Right lung (tissue), 5 donors: ENCODE data around the gene ITIH1. TPM values are rescaled to one million over a fixed set of nuclear protein-coding genes. Genes with fewer than 3 reads are reported as not detected.

ENCODE experiments used
- DNase-seq, 2 donors: peaks; one replicate each; pipeline ENCODE4 v3.0.0-alpha.2; 2013
- polyA plus RNA-seq, 5 donors: library from polyadenylated mRNA; unstranded; fragments of 120-200 nt; gene quantifications; one replicate each; pipeline versions ENCODE4 v1.2.1 to v1.2.3, GENCODE V29; 2013; ENCODE audit warnings: inconsistent platforms in 1 of 5, low replicate concordance in 1 of 5; ENCODE audit not compliant: insufficient read length in 5 of 5, insufficient read depth in 1 of 5

ITIH1 gene
- polyA plus RNA-seq, 5 donors = 0.15 to 6.0 TPM; not detected in 3

DNA sequence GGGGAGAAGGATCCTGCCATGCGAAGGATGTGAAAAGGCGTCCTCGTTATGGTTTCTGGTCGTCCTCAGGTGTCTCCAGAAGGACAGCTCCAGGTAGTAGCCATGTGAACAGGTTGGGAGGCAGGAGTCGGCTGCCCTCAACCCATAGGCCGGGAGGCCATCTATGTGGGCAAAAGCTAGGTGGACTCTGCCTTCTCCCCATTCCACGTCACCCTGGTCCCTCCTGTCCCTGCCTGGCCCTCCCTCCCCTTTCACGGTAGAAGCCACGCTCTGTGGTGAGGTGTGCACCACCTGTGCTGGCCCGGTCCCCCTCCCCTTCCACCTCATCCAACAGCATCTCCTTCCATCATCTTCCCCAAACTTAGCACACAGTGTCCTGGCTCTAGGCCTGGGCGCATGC lies 33.5 kb downstream of the ITIH1 start:
- DNase-seq = no peak

DNA sequence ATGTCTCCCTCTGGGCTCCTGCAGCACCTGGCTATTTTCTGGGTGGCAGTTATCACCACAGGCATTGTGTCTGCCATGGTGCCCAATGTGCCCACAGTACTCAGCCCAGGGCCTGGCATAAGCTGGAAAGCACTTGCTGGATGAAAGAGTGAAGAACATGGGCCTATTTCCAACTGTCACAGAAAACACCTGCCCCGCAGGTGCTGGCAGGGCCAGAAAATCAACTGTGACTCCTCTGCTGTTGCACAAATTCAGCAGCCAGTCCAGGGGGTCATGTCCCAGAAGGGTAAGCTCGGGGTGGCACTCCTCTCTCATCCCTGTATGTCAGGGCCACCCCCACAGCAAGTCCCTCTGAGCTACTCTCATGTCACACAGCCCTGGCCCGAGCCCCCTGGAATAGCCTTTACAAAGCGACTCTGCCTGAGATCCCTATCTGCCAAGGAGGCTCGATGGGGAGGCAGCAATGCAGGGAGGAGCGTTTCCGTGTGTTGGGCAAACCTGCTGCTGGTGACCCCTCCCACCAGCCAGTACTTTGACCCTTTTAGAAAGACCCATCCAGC lies 34.1 kb downstream of the ITIH1 start:
- no peak for DNase-seq

DNA sequence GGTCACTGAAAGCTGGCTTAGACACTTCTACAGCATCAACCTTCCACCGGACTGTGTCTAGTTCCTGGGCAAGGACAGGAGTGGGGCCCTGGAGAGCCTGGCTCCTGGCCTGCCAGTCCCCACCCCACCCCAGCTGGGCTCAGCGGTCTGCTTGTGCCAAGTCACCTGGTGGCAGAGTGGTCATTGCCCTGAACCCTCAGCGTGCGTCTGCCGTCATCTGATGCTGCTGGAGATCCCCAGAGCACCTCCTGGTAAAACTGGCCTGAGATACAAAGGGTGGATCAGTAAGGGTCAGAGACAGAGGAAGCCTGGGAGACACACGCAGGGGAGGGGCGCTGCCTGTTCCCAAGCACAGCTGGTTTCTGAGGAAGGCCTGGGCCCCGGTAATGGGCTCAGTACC lies 36.4 kb downstream of the ITIH1 start:
- DNase-seq = no peak

DNA sequence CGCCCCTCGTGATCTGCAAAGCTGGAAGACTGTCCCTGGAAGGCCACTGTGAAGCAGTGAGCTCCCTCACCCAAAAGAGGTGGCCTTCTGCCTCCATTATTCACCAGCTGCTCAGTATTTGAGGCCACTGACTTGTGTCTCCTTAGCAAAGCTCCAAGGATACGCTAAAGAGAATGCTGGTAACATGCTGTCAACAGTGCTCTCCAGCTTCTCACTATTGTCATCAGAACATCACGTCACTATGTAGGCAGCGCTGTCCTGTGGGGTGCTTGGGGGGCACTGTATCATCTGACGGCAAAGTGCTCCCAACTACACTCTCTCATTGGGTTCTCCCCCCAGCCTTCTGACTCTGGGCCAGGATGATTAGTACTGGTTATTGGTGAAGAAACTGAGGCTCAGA lies 38.8 kb downstream of the ITIH1 start:
- no peak for DNase-seq

DNA sequence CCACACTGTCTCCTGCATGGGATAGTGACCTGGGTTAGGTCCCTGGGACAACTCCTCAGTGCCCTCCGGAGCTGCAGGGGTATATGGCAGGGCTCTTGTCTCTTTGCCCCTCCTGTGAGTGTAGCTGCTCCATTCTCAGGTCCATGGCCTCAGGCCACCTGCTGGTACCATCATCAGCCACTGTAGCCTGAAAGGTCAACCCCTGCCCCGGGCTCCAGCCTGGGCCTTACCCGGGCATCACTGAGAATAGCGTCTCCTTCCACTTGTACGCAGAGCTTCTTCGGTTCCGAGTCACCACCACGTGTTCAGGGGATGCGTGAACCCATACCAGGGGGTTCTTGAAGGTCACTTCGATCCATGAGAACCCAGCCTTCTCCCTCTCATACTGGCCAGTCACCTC lies 39.3 kb downstream of the ITIH1 start:
- DNase-seq = no peak

DNA sequence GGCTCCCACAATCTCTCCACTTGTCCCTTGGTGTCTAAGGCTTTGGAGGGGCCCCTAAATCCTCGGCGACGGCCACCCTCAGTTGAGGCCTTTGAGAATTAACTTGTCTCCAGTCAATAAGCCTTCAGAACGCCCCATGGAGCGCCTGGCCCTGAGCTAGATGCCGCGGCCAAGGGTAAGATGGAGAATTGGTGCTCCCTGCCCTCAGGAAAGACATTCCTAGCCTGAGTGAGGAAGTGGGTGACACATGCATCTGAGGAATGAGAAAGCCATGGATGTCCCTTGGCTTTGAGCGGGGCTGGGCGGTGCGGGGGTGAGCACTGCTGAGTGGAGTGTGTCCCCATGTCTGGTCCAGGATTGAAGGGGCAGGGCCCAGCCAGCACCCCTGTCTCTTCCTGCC lies 39.8 kb downstream of the ITIH1 start:
- no peak for DNase-seq

DNA sequence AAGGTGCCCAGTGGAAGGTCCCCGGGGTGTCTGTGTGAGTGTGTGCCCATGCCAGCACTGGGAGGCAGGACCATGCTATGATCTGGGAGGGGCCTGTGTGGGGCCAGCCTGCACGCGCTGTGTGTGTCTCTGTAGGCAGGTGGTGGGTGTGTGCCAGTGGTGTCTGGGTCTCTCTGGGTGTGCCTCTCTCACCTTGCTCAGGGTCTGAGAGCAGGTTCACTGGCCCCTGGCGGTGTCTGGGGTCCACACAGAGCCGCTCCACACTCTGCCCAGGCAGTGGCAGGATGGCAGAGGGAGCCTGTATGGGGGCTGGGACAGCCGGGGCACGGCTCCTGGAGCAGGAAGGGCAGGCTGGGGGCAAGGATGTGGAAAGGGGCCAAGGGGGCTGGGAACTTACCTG lies 40.5 kb downstream of the ITIH1 start:
- no peak for DNase-seq

DNA sequence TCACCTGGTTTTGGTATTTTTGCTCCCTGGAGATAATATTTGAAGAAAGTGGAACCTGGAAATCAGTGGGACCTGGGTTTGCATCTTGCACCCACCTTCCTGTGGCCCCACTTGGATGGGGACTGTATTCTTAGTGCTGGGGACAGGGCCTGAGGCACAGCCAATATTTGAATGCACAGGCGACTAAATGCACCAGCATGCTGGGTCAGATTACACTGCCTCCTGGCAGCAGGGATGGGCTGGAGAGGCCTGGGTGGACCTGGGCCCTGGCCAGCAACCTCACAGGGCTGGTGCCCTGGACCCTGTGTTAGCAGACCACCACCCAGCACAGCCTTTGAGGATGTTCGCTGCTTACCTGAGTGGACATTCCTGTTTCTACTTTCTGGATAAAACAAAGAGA lies 42.5 kb downstream of the ITIH1 start:
- no peak for DNase-seq

DNA sequence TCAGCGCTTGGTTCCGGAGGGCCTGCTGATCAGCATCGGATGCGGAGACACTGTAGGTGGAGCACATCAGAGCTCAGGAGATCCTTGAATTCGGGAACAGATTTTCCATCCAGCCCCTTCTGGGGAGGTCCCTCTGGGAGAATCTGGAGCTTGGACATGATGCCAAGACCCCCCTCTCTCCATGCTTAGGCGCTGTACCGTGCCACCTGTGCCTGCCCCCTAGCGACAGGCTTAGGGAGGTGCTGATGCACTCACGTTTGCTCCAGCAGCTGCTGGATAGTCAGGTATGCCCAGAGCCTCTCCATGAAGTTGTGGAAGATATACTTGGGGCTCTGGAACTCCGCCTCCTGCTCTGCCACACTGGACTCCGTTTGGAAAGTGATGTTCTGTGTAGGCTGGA lies 43.3 kb downstream of the ITIH1 start:
- no peak for DNase-seq

DNA sequence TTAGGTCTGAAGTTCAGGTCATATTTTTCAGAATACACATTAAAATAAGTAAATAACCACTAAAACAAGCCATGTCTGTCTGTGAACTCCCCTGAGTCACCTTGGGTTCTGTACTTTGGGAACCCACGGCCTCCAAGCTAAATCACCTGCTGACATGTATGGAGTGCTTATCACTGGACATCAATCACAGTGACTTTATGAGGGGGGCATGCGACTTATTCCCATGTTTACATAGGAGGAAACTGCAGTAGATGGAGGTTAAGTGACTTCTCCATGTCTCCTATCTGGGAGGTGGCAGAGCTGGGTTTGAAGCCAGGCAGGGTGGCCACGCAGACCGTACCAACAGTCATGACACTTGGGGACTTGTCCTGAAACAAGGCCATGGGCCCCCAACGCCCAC lies 45.0 kb downstream of the ITIH1 start:
- no peak for DNase-seq

DNA sequence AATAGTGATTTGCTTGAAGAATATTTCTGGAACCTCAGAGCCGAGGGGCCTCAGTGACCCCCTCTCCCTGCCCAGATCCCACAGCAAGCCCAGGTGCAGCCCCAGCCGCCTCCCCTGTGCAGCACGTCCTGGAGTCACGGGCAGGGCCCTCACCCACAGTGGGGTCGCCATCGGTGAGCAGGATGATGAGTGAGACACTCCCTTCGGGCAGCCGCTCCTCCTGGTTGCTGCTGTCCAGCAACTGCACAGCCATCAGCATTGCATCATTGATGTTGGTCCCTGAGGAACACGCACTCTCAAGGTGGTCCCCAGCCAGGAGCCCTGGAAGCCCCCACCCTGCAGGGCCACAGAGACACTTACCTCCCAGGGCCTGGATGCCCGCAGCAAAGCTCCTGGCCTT lies 46.6 kb downstream of the ITIH1 start:
- no peak for DNase-seq

DNA sequence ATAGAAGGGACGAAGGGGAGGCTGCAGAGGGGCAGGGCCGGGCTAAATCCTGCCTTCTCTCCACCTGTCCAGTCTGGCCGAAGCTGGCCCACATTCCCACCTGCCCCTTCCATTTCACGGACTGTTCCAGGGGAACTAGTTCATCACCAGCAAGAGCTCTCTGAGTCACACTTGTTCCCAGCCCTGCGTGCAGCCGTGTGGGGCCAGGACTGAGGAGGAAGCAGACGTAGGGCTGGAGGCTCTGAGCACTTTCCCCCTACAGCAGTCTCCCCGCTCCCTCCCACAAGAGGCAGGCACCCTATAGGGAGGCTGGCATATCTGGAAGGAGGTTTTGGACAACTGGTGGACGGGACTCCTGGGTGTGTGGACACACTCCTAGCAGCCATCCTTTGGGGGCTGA lies 50.0 kb downstream of the ITIH1 start:
- no peak for DNase-seq

DNA sequence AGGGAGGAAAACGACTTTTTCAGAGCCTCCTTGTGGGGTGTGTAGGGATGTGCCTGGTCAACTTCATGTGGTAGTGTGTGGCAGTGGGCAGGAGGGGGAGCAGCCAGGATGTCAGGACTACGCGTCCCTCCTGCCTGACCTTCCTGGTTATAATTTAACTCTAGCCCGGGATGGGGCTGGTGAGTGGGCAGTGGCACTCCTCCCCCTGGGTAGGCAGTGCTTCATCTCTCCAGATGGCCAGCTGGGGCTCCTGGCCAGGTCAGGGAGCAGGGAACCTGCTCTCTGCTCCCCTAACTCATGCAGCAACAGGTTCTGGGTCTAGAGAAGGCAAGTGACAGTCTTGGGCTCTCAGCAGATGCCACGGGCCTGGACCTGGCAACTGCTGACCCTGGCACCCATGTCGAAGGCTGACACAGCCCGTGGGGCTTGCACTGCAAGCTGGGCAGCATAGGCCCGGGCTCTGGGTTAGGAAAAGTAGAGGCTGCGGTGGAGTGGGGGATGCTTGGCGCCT lies 50.5 kb downstream of the ITIH1 start:
- no peak for DNase-seq

DNA sequence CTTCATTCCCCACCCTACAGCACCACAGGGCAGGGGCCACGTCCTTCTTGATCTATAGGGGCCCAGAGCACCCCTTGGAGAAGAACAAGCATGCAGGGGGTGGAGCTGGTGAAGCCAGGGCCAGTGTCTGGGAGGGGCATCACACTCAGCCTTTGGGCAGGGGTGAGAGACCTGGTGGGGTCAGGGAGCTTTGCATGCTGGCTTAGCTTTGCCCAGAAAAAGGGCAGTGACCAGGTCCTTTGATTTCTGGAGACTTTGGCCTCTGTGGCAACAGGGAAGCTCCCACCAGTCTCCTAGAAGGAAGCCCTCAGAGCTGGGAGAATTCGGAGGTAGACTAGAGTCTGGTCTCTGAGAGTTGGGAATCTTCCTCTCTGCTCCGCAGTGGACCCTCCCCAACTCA lies 52.1 kb downstream of the ITIH1 start:
- no peak for DNase-seq

DNA sequence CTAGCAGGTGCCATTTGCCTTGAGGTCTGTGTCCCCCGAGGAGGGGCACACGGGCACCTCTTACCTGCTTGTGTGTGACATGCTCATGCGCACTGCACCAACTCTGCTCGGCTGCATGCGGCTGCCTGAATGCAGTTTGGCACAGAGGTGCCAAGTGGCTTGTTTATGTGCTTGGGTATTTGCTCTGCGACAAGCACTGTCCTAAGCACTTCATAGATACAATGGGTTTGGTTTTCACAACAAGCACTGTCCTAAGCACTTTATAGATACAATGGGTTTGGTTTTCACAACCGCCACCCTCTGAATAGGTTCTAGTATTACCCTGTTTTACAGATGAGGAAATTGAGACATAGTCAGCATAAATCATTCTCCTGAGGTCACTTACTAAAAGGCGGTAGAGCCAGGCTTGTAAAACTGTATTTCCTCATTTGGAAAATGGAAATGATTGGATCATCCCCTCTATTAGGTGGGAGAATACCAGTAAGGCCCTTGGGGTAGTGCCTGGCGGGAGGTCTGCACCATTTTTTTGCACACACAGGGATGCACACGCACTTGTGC lies 52.6 kb downstream of the ITIH1 start:
- no peak for DNase-seq

DNA sequence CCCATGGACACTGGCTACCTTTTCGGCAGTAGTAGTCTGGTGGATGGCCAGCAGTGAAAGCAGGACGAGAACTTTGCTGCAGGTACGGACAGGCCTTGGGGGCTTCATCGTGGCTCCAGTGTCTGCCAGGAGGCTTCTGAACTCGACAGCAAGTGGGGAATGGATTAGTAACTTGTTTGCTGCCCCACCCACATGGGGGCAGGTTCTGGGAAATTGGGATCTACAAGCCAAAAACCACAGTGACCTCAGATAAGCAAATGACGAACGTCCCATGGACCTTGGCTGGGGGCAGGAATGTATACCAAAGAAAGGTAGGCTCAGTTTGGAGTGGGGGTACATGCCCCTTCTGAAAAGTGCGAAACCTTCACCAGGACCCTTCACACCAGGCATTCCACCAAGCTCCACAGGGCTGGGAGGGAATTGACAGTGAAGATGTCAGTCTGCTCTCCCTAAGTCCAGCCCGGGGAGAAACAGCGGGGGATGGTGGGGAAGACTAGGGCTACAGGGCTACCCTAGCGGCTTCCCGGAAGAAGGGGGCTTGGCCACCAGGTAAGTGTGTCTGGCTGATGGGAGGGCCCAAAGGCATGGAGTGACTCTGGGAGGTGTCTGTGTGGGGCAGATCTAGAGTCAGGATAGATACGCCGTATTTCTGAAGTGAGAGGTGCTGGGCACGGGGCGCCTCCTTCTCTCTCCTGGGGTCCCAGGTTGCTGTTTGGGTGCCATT lies 53.3 kb downstream of the ITIH1 start, which contains the start of gene ITIH4:
Gene ITIH4 (minus strand): TSS at position 138 of the 724 bp plus-strand sequence. CDS start 30 bp downstream, at position 108.
- DNase-seq = no peak

DNA sequence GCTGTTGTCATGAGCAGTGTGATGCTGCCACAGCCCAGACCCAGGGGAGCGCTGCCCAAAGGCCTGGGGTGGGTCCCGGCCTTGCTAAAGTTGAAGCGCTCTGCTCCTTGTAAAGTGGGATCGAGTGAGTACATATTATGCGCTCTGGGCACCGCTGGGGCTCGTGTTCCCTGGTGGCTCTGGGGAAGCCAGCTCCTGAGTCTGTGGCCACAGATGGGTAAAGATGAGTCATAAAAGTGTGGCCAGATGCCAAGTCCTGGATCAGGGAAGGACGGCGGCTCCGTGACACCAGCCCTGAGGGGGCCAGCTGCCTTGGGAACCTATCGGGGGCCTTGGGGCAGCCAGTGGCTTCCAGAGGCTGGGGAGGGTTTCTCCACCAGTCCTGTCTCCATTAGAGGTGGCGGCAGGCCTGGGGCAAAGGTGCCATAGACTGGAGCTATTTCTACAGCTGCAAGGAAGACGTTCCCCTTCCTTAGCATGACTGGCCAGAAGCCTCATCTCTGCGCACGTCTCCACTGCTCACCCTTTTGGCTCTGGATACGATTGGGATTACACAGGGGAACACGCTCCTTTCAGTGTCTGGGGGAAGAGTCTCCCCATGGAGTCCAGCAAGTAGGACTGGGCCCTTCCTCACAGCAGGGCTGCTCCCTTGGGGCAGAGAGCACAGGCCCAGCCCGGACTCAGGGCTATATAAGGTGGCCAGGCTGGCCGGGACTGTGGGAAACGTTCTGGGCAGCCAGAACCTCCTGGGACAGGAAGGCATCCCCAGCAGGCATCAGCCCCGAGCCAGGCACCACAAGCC lies 54.3 kb downstream of the ITIH1 start:
- DNase-seq = no peak

DNA sequence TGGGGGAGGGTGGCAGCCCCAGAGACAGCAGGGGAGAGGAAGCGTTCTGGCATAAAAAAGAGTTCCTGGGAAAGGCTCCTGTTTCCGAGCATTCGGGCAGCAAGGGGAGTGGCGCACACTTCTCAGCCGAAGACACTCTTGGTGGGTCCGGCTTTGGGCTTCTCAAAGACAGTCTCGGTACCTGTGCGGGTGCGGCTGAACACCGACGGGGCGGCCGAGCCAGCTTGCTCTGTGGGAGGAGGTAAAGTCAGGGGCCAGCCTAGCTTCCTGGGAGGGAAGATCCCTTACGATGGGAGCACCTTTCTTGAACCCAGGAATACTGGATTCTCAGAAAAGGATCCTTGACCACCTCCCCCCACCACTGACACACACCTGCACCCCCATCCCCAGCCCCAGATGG lies 55.8 kb downstream of the ITIH1 start:
- no peak for DNase-seq

DNA sequence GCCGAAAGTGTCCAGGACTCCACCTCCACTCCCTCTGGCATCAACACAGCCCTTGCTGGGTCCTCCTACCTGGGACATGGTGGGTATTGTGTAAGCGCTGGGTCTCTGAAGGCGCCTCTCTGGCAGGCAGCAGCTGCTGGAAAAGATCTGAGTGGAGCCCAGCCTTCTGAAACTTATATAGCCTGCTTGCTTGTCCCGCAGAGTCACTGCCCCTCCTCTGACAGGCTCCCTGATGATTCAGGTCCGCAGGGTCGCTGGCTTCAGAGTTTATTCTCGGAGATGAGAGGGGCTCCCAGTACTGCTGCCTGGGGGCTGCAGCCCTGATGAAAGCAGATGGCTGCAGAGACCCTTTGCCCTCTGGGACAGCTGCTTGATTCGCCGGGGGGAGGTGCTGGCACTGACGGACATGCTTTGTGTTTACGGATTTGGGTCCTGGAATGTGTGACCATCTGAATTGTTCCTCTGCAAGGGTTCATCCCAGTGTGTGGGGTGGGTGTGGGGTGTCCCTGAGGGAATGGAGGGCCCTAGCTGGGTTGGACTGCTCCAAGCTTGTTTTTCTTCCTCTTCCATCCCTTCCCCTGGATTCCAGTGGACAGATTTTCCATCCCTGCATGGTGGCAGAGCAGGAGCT lies 57.6 kb downstream of the ITIH1 start, which contains the start of gene MUSTN1:
Gene MUSTN1 (minus strand): TSS at position 149 of the 631 bp plus-strand sequence. CDS start 71 bp downstream, at position 78.
- peak; percentile 42 to 55 for DNase-seq

DNA sequence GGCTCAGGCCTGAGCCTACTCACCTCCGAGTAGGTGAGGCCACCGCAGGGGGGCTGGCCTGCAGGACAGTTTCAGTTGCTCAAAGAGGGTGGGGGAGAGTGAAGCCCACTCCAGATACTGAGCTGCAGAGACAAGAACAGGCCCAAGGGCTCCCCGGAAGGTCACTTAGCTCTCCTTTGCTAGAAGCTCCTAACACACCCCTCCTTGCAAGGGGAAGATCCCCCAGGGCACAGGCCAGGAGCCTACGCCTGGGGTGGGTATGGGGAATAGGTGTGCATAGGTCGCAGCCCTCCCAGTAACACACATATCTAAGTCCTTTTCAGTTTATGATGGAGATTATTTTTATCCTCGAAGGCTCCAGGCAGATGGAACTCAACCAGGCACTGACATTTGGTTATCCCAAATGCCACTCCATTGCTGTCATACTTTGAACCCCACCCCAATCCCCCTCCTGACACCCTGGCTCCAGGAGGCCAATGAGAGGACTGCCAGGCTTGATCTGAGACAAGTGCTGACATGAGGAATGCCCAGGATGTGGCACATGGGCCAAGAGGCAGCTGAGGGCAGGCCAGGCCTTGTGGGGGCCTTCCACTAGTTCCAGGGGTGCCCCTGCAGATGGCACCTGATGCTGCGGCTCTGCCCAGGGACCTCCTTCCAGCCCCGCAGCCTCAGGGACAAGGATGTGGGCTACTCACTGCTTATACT lies 58.5 kb downstream of the ITIH1 start:
- no peak for DNase-seq

DNA sequence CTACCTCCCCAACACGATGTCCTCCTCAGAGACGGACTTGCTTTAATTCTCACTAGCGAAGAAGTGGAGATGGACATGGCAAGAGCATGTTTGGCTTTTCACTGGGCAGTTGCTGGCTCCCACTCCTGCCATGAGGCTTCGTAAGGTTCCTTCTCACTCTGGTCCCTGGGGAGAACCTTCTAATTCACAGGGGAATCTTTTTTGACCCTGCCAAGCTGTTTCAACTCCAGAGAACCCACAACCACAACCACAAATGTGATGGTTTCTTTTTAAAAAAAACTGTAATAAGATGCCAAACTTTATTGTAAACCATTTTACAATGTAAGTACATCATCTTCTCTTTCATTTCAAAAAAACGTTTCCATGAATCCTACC lies 59.1 kb downstream of the ITIH1 start:
- no peak for DNase-seq
